ENCODE results near the gene MEAF6. TPM values are rescaled to one million over a fixed set of nuclear protein-coding genes. Genes with fewer than 3 reads are reported as not detected.
"Not testable (repeated sequence)": the region's sequence is repeated elsewhere in the genome, so short reads cannot be mapped to it uniquely, and the experiment has no call there.

Gene MEAF6
- total RNA-seq = 54.8 and 60.9 TPM in 2 replicates

- TF ChIP-seq, protein P1, sequence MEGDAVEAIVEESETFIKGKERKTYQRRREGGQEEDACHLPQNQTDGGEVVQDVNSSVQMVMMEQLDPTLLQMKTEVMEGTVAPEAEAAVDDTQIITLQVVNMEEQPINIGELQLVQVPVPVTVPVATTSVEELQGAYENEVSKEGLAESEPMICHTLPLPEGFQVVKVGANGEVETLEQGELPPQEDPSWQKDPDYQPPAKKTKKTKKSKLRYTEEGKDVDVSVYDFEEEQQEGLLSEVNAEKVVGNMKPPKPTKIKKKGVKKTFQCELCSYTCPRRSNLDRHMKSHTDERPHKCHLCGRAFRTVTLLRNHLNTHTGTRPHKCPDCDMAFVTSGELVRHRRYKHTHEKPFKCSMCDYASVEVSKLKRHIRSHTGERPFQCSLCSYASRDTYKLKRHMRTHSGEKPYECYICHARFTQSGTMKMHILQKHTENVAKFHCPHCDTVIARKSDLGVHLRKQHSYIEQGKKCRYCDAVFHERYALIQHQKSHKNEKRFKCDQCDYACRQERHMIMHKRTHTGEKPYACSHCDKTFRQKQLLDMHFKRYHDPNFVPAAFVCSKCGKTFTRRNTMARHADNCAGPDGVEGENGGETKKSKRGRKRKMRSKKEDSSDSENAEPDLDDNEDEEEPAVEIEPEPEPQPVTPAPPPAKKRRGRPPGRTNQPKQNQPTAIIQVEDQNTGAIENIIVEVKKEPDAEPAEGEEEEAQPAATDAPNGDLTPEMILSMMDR (IDR thresholded peaks at IDR 0.05; ENCODE audit: insufficient read depth, low read depth, low read length) = peak; percentile 44
- H3K4me3 ChIP-seq (ENCODE audit: low read depth, low read length) = peak within 1 kb of the TSS; percentile 81
- peak; percentile 85 for DNase-seq (ENCODE audit: low read depth)
Observed at GRCh38 chr1:37514350-37515184, at the start of gene MEAF6. MEAF6 (minus strand) TSS chr1:37514766; CDS start chr1:37514746, 20 bp downstream.

DNA sequence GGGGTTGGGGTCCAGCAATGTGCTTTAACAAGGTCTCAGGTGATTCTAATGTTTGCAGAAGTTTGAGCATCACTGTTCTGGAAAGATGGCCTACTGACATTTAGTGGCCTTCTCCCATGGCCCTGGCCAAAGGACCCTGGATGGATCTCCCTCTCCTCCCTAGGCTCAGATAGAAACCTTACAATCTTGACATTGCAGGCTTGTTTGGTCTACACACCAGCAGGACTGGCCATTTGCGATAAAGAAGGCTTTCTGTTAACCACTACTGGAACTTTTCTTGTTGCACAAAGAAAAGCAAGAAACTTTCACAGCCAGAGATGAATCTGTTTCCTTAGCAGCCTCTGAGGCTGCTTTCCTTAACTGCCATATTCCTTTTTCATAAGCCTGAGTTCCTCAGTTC lies 48.4 kb upstream of the MEAF6 start:
- TF ChIP-seq, protein P1 (IDR thresholded peaks at IDR 0.05; ENCODE audit: insufficient read depth, low read depth, low read length) = no peak
- DNase-seq (ENCODE audit: low read depth) = no peak
- no peak overlapping the region for H3K4me3 ChIP-seq (ENCODE audit: low read depth, low read length)

- TF ChIP-seq, protein P1 (IDR thresholded peaks at IDR 0.05; ENCODE audit: insufficient read depth, low read depth, low read length) = peak; percentile 79
- no peak overlapping the region for H3K4me3 ChIP-seq (ENCODE audit: low read depth, low read length)
- peak; percentile 55 for DNase-seq (ENCODE audit: low read depth)
Observed at GRCh38 chr1:37561133-37562132, 46.9 kb upstream of the MEAF6 start.

DNA sequence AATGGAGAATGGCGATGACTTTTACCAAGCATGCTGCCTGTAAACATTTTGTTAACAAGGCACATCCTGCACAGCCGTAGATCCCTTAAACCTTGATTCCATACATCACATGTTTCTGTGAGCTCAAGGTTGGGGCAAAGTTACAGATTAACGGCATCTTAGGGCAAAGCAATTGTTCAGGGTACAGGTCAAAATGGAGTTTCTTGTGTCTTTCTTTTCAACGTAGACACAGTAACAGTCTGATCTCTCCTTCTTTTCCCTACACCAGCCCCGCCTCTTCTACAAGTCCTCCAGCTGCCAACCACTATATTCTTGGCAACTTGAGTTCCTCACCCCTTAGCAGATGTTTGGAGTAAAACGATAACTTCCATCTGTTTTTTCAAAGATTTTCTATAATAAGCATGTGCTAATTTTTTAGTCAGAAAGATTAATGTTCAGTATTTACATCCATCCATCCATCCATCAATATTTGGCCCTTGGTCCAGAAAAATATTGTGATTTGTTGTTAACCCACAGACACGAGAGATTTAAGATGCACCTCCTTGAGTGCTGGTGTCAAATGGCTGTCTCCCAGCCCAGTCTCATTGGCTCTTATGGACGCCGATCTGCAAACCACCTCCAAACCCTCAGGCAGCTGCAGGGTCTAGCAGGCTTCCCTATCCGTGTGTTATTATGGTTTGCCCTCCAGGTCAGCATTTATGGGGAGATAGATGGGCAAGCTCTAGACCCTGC lies 46.0 kb upstream of the MEAF6 start:
- TF ChIP-seq, protein P1 (IDR thresholded peaks at IDR 0.05; ENCODE audit: insufficient read depth, low read depth, low read length) = no peak
- DNase-seq (ENCODE audit: low read depth) = peak; percentile 25

GRCh38 chr1:37559957-37560379 lies 45.4 kb upstream of the MEAF6 start:
- DNase-seq (ENCODE audit: low read depth); H3K4me3 ChIP-seq (ENCODE audit: low read depth, low read length): not testable (repeated sequence)

More for the DNA sequence above, 46.0 kb upstream of the MEAF6 start:
- H3K4me3 ChIP-seq (ENCODE audit: low read depth, low read length) = no peak overlapping the region

DNA sequence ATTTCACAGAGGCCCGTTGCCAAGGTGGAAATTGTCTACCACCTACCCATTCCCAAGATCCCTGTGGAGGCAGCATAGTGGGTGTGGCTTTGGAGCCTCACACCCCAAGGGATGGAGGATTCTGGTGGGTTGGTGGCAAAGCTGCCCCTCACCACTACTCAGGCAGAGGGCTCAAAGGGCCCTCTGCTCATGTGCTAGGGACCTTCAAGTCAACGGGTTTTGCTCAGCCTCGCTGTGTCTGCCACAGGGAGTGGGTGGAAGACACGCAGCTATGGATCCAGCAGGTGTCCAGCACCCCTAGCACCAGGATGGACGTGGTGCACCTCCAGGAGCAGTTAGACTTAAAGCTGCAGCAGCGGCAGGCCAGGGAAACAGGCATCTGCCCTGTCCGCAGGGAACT lies 44.5 kb upstream of the MEAF6 start:
- H3K4me3 ChIP-seq (ENCODE audit: low read depth, low read length) = no peak overlapping the region
- no peak for DNase-seq (ENCODE audit: low read depth)
- TF ChIP-seq, protein P1 (IDR thresholded peaks at IDR 0.05; ENCODE audit: insufficient read depth, low read depth, low read length) = no peak

Data from fibroblast of villous mesenchyme (primary cell).